Astrocyte of the hippocampus (primary cell): ENCODE measurements around the gene TMEM11.

Source experiments
- DNase-seq: peaks from one replicate; pipeline ENCODE4 v3.0.0; 2011; ENCODE audit warnings: low read depth, low spot score

TMEM11 gene, protein sequence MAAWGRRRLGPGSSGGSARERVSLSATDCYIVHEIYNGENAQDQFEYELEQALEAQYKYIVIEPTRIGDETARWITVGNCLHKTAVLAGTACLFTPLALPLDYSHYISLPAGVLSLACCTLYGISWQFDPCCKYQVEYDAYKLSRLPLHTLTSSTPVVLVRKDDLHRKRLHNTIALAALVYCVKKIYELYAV

DNA sequence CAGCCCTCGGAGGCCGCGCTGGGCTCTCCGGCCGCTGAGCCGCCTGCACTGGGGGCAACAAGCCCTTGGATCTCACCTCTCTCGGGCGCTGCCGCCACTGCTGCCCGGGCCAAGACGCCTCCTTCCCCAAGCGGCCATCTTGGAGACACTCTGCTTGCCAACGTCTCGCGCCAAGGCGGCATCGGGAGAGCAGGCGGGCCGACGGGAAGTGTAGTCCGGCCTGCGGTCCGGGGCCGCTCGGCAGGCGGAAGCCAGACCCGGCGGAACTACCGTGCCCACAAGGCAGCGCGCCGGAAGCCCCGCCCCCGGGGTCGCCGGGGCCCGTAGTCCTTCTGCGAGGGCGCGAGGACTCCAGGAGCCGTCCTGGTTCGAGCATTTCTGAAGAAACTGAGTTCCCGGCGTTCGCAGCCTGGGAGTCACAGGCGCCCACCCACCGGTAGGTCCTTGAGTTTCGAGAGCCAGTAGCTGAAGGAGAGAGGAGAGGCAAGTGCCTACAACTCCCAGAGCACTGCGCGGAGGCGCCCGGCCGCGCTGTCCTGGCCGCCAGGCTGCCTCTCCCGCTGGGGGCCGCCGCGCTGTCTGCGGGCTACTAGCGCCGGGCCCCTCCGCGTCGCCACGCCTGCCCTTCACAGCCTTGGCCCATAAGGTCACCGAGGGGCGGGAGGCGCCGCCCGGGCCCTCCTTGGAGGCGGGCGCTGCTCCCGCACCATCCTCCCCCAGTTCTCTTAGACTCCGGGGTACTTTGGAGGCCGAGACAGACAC lies at the start of gene TMEM11:
TSS of gene TMEM11 (minus strand) at position 147 of the 762 bp plus-strand sequence. CDS start at position 138, 9 bp downstream.
- peak; percentile 99 for DNase-seq

DNA sequence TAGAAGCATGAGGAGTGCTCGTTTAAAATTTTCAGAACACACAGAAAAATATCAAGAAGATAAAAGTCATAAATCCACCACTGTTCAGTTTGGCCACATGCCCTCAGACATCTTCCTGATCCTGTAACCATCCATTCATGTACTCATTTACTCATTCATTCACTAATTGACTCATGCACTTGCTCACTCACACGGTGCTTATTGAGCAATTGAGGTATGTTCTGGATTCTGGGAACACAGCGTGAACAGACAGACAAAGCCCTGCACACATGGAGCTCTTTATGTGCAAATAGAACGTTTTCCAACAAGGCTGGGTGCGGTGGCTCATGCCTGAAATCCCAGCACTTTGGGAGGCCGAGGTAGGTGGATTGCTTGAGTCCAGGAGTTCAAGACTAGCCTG lies 49.4 kb upstream of the TMEM11 start:
- peak; percentile 41 for DNase-seq

DNA sequence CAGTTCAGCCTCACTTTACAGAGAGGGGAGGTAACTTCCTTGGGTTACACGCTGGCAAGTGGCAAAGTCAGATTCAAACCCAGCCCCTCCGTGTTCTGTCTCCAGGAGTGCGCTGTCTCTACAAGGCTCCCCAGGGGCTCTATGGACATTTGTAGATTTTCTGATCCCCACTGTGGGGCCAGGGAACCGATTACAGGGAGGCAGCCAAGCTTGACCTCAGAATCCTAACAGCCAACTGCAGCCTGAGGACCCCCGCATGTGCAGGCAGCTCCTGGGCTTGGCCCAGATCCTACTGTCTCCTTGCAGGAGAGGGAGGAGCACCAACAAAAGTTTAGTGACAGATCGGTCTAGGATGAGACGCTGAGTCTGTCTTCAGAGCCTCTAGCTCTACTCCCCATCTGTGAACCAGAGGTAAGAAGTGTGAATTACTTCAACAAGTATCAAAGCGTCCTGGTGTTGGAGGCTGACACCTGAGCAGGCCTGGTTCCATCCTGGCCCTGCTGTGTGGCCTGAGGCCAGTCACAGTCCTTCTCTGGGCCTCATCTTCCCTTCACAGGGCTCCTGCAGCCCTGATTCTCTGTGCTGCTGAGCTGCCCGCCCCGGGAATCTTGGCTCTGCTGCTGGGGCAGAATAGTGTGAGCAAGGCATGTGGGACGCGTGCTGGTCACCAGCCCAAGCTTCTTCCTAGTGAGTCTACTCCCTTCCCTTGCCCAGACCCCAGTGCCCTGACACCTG lies 48.5 kb upstream of the TMEM11 start:
- DNase-seq, result no peak

DNA sequence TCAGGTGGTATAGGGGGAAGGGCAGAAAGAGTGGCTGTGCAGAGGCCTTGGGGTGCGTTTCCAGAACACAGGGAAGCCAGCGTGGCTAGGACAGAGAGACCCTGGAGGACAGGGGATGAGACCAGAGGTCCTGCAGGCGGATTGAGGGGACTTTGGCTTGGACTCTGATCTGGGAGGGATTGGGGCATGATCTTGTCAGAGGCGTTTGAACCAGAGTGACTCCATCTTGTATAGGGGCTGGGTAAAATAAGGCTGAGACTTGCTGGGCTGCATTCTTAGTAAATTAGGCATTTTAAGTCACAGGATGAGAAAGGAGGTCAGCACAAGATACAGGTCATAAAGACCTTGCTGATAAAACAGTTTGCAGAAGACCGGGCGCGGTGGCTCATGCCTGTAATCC lies 44.6 kb upstream of the TMEM11 start:
- DNase-seq, result no peak

DNA sequence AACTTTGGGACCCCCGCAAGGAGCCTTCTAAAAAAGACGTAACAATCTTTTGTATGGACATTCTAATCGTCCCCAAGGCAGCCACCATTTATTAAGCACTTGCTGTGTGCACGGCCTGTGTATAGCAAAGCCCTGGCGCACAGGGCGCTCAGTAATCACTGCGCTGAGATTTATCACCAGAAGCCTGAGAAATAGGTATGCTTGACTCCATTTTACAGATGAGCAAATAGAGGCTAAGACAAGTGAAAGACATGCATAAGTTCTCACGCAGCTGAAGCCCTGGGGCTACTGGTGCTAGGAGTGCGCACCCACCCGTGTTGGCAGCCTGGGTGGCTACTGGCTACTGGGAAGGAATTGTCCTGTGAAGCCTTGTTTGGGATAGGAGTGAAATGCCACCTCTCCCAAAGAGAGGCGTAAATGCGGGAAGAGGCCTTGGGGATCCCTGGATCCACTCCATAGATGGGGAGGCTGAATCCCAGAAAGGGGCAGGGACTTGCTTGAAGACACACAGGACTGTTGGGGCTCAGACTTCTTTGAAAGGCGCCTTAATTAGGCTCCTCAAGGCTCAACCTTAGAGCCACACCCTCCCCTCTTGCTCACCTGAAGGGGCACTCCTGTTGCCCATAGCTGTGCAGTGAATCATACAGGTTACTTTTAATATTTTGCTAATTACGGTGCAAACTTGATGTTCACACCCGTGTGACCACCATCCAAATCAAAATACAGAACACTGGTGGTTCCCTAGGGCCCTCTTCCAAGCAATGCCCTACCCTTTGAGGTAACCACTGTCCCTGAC lies 39.9 kb upstream of the TMEM11 start:
- DNase-seq, result no peak

DNA sequence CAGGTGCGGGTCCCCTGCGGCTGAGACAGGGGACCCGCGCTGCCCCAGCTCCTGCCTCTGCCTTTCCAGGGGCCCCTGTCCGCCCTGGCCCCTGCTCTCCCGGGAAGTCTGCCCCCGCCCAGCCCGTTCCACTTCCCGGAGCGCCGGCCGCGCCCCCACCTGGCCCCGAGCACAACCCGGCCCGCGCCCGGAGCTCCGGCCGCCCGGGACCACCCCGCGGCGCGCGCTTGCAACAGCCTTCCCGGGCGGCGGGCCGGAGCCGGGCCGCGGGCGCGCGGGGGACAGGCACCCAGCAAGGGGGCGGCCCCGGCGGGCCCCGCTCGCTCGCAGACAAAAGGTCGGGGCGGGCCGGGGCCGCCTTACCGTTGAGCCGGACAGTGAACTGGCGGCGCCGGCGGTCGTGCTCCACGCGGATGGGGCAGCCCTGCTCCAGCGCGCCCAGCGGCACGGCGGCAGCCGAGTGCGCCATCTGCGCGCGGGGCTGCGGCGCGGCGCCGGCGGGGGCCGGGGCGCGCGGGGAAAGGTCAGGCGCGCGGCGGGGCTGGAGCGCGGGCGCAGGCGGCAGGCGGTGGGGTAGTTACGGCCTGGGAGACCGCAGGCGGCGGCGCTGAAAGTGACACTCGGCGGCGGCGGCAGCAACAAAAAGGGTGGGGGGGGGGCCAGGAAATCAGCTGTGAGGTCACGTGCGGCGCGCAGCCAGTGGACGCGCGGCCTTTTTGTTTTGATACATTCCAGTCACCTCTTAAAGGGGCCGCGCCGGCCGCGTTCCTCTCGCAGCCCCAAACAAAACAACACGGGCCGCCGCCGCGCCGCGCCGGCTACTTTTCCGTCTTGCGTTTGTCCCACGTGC lies 39.1 kb upstream of the TMEM11 start, which contains the start of gene NATD1:
TSS of gene NATD1 (minus strand) at position 615 of the 850 bp plus-strand sequence. CDS start at position 469, 146 bp downstream.
- DNase-seq, result peak; percentile 93

DNA sequence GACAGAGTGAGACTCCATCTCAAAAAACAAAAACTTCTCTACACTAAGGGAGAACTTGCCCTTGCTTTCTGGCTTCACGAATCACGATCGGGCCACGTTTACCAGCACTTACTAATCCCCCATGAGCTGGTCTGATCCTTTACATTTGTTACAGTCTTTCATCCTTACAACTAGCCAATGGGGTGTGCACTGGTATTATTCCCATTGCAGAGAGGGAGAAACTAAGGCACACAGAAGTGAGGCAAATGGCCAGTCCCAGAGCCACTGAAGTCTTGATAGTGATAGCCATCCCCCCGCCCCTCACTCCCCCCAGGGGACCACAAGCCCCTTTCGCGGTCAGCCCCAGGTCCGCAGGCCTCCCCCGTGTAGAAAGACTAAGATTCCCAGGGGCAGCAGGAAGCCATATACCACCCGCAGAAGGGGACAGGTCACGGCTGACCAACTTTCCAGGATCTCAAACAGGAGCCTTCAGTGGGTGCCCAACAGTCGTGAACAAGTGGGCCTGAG lies 38.4 kb upstream of the TMEM11 start:
- DNase-seq, result no peak

DNA sequence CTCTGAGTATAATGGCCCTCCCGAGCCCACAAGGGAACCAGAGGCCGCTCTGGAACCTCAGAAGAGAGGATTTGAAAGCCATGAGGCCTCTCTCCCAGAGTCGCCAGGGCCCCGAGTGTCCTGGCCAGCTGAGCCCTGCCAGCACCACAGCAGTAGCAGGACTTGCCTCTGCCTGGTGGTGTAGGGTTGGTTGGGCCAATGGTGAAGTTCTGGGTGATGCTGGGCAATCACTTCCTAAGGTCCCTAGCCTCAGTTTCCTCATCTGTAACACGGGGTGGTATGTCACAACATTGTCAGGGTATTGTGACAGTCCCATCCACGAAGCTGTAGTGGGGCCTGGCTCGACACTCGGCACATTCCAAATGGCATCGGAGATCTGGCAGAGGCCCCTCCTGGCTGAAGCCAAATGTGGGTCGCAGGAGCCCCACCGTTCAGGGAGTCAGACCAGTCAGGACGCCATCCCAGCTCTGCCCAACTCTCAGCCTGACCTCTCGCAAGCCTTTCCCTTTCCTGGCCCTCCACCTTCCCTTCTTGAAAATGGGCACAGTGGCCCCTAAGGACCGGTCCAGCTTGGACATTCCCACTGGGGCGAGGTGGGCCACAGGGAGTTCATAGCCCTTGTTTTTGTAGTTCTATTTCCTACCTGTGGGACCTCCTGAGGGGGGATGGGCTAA lies 37.5 kb upstream of the TMEM11 start:
- no peak for DNase-seq

DNA sequence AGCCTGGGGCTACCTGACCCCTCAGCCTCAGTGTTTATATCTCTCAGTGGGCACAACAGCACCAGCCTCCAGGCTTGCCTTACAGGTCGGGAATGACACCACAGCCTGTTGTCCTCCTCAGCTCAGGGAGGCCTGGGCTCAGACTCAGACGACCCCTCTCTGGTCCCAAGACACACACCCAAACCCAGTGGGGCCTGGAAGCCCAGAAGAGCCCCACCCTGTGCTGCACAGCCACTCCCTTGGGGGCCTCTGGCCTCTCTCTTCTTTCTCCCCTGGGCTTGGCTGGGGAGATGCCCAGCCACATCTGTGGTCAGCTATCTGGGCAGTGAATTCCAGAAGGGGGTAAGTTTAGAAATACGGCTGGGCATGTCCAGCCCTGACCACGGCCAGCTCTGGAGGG lies 36.9 kb upstream of the TMEM11 start:
- peak; percentile 46 for DNase-seq

DNA sequence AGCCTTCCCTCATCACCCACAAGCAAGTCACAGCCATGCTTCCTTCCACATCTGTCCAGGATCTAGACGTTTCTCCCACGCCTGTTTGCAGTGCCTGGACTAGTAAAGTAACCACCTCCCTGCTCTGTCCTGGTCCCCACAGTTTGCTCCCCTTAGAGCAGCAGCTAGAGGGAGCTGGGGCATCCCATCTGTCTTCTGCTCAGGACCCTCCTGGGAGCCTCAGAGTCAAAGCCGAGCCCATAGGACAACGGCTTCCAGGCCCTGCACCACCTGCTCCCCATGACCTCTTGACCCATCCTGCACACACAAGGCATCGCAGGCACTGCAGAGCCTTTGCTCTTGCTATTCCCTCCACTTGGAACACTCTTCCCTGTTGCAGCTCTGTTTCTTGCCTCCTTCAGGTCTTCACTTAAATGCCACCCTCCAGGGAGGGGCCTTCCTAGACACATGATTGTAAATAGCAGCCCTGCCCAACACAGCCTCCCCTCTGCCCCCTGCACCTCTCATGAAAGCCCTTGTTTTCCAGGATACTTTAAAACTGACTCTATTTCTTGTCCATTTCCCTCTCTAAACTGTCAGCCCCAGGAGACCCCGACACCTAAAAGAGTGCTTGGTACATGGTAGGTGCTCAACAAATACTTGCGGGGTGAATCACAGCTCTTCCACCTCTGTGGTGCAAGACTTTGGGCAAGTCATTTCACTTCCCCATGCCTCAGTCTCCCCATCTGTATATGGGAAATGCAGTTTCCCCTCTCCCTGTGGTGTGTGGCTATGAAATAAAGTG lies 36.2 kb upstream of the TMEM11 start:
- no peak for DNase-seq

- no peak for DNase-seq
Observed at GRCh38 chr17:21249086-21249795, 35.3 kb upstream of the TMEM11 start.

- DNase-seq, result no peak
Observed at GRCh38 chr17:21248500-21248899, 34.5 kb upstream of the TMEM11 start.

GRCh38 chr17:21247552-21248258 lies 33.7 kb upstream of the TMEM11 start:
- DNase-seq, result no peak

DNA sequence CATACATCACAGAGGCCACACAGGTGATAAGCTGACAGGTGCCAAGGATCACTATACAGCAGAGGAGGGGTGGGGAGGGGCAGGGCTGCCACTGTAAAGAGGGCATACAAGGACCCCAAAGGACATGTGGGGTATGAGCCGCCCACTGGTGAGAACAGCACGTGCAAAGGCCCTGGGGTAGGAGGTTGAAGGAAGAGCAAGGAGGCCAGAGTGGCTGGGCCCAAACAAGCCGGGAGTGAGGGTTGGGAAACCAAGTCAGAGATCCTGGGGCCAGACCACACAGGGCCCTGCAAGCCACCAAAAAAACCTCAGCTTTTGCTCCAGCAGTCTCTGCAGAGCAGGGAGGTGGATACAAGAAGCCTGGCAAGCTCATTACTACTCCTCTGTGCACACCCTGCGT lies 32.7 kb upstream of the TMEM11 start:
- no peak for DNase-seq

DNA sequence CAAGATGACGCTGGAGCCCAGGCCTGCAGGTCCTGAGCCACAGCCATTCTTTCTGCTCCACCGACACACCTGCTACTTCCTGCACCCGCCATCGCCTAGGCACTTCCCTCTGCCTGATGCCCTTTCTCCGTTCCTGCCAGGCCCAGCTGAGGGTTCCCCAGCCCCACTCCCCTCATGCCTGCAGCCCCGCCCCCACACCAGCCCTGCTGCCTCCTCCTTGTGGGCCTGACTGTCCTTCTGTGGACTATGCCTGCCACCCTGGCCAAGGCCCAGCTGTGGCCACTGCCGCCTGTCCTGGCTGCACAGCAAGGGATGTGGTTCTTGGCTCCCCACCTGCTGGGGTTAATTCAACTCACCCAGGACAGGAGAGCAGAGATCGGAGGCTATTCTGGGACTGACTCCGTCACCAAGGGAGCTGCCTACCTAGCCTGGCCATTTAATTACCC lies 31.7 kb upstream of the TMEM11 start:
- DNase-seq, result no peak

DNA sequence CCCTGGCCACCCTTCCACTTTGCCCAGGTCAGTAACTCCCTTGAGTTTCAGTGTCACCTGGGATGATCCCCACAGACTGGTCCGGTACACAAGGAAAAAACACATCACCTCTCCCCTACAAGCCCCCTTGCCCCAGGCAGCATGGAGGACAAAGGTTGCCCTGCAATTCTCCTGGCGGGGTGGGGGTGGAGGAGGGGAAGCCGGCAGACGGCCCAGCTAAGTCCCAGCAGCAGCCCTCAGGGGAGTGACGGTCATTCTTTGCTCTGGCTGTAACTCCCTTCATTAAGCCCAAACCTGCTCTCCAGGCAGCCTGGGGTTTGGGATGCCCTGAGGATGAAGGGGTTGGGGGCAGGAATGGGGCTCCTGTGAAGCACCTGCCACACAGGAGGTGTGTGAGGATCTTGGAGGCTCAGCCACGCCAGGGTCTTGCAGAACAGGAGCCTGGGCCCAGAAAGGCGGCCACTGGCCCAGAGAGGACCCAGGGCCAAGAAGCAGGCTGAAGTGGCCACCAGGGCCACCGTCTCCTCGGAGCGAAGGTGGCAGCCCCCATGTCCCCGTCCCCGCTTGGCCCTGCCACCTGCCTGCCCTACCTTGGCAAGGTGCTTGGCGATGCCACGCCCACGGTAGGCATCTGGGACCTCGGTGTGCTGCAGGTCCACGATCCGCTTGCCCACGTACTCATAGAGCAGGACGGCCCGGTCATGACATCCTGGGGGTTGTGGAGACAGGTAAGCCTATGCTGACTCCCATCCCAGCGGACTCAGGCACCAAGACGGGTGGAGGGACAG lies 29.7 kb upstream of the TMEM11 start:
- DNase-seq, result no peak
